Ascending aorta (tissue), 2 donors: ENCODE results near the gene GABRG3. TPM values are rescaled to one million over a fixed set of nuclear protein-coding genes. Genes with fewer than 3 reads are reported as not detected.

Experiments used
- DNase-seq, 2 donors: peaks; one replicate each; pipeline ENCODE4 v3.0.0-alpha.2; 2019; ENCODE audit warnings: low spot score in 2 of 2
- H3K27ac ChIP-seq, 2 donors: fragments of 200-600 bp; sonication (generic); one replicate each; pipeline ENCODE4 v1.5.1; 2016 to 2017; ENCODE audit warnings: mild to moderate bottlenecking in 1 of 2
- H3K27me3 ChIP-seq: fragments of 200-600 bp; sonication (generic); one replicate; pipeline ENCODE4 v1.5.1; 2017
- H3K36me3 ChIP-seq, 2 donors: fragments of 200-600 bp; sonication (generic); one replicate each; pipeline ENCODE4 v1.5.1; 2016
- H3K4me1 ChIP-seq, 2 donors: fragments of 200-600 bp; sonication (generic); one replicate each; pipeline ENCODE4 v1.5.1; 2016 to 2017; ENCODE audit warnings: mild to moderate bottlenecking in 1 of 2
- H3K4me3 ChIP-seq, 2 donors: fragments of 200-600 bp; sonication (generic); one replicate each; pipeline ENCODE4 v1.5.1; 2016 to 2017; ENCODE audit warnings: mild to moderate bottlenecking in 1 of 2
- H3K9me3 ChIP-seq, 2 donors: fragments of 200-600 bp; sonication (generic); one replicate each; pipeline ENCODE4 v1.5.1; 2016
- intact Hi-C: fragments of 100-400 bp; cut with DNase I; formaldehyde crosslinking; loops from one replicate; pipeline ENCODE4 v1.15.1; 2023
- total RNA-seq: library from RNA; depleted of rRNA; stranded (reverse); fragments of >200 nt; gene quantifications from one replicate; pipeline ENCODE4 v1.1.0, GENCODE V29; 2016
- TF ChIP-seq, protein P1 (sequence below), 3 experiments: fragments of 200-600 bp in 2 of 3; fragments of 450-650 bp in 1 of 3; sonication (generic) in 2 of 3; IDR thresholded peaks; one replicate each; pipeline ENCODE4 v1.5.1; 2016 to 2019; ENCODE audit warnings: antibody characterized with exemption in 3 of 3, mild to moderate bottlenecking in 1 of 3, moderate library complexity in 1 of 3

Gene GABRG3
- total RNA-seq, 1 donor from 2014 or later = not detected

DNA sequence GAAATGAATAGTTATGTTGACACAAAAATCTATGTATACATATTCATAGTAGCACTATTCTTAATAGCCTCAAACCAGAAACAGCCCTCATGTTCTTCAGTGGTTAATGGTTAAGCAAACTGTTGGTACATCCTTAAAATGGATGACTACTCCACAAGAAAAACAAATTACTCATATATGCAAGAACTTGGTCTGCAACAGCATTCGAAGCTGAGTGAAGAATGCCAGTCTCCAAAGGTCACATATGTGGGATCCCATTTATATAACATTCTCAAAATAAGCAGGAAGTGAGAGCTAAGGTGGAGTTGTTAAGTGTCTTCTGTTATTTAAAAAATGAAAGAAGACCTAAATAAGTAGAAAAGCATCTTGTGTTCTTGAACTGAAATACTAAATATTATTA lies 365.7 kb downstream of the GABRG3 start:
- H3K36me3 ChIP-seq = no peaks in the 10 kb centered on the region
- H3K4me3 ChIP-seq = no peak overlapping the region
- intact Hi-C loops = no loop called here
- no peaks in the 10 kb centered on the region for H3K4me1 ChIP-seq
- TF ChIP-seq, protein P1, sequence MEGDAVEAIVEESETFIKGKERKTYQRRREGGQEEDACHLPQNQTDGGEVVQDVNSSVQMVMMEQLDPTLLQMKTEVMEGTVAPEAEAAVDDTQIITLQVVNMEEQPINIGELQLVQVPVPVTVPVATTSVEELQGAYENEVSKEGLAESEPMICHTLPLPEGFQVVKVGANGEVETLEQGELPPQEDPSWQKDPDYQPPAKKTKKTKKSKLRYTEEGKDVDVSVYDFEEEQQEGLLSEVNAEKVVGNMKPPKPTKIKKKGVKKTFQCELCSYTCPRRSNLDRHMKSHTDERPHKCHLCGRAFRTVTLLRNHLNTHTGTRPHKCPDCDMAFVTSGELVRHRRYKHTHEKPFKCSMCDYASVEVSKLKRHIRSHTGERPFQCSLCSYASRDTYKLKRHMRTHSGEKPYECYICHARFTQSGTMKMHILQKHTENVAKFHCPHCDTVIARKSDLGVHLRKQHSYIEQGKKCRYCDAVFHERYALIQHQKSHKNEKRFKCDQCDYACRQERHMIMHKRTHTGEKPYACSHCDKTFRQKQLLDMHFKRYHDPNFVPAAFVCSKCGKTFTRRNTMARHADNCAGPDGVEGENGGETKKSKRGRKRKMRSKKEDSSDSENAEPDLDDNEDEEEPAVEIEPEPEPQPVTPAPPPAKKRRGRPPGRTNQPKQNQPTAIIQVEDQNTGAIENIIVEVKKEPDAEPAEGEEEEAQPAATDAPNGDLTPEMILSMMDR (IDR thresholded peaks at IDR 0.05) = no peak
- no peaks in the 10 kb centered on the region for H3K27me3 ChIP-seq
- H3K27ac ChIP-seq = no peak overlapping the region
- H3K9me3 ChIP-seq = no peaks in the 10 kb centered on the region
- DNase-seq = no peak

DNA sequence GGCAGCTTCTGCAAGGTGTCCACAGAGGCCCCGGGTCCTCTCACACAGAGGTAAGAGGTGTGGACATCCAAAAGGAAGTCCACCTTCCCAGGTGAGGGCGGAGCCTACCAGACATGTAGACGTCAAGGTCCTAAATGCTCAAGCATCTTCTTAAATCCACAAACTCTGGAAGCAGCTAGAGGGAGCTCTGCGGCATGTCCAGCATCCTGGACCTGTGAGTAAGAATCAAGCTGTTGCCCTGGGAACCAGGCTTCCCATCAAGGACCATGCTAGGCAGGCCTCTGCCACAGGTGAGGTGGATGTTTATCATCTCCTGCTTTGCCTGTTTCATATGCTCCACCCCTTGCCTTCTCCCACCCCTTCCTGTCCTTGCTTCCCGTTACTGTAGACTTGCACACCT lies 368.2 kb downstream of the GABRG3 start:
- no peaks in the 10 kb centered on the region for H3K9me3 ChIP-seq
- no peak overlapping the region for H3K4me3 ChIP-seq
- H3K4me1 ChIP-seq = no peaks in the 10 kb centered on the region
- no peak overlapping the region for H3K27ac ChIP-seq
- no peaks in the 10 kb centered on the region for H3K27me3 ChIP-seq
- intact Hi-C loops = no loop called here
- TF ChIP-seq, protein P1 (IDR thresholded peaks at IDR 0.05) = no peak
- no peaks in the 10 kb centered on the region for H3K36me3 ChIP-seq
- DNase-seq = no peak

DNA sequence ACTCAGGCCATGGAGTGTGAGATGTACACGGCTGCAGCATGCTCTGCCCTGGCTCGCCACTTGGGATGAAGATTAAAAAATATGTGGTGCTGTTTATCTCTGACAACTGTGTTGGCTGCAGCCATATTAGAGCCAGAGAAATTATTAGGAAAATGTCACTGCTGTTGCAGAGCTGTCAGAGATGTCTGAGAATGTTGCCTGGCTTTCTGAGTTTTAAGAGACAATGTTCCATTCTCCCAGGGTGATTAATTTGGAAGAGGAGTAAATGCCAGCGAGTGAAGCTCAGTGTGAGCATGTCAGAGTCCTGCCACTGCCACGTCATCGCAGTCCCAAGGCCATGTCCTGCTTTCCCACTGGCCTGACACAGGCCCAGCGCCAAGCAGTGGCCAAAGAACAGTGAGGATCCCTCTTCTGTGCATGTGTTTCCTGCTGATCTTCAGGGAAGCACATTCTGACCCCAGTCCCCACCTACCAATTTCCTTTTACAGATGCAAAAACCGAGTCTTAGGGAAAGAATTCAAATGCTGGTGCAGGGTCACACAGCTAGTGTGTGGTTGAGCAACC lies 370.9 kb downstream of the GABRG3 start:
- intact Hi-C loops = no loop called here

DNA sequence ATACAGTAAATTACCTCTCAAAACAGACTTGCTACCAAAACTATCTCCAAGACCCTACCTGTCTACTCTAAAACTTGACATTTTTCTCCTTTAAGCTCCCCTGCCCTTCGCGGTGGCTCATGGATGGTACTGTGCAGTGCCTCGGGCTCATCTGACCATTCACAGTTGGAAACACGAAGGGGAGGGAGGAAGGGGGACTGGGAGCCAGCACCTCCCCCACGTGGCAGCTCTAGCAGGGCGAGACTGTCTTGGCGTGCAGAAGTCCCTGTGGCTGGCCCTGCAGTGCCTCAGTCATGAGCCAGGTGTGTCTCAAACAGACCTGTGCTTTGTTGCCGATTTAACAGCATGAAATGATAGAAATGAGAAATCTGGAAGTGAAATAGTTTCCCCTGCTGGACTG lies 372.0 kb downstream of the GABRG3 start:
- TF ChIP-seq, protein P1 (IDR thresholded peaks at IDR 0.05) = no peak
- Histone ChIP-seq H3K27me3 (no peaks in the 10 kb centered on the region), H3K27ac (no peak overlapping the region), H3K36me3 (no peaks in the 10 kb centered on the region), H3K4me1 (no peaks in the 10 kb centered on the region), H3K4me3 (no peak overlapping the region), H3K9me3 (no peaks in the 10 kb centered on the region)
- DNase-seq = no peak
- intact Hi-C loops = no loop called here

More for the DNA sequence above, 370.9 kb downstream of the GABRG3 start:
- Histone ChIP-seq H3K4me1 (no peaks in the 10 kb centered on the region), H3K27ac (no peak overlapping the region), H3K4me3 (no peak overlapping the region), H3K9me3 (no peaks in the 10 kb centered on the region), H3K36me3 (no peaks in the 10 kb centered on the region), H3K27me3 (no peaks in the 10 kb centered on the region)
- DNase-seq = no peak
- TF ChIP-seq, protein P1 (IDR thresholded peaks at IDR 0.05) = no peak

DNA sequence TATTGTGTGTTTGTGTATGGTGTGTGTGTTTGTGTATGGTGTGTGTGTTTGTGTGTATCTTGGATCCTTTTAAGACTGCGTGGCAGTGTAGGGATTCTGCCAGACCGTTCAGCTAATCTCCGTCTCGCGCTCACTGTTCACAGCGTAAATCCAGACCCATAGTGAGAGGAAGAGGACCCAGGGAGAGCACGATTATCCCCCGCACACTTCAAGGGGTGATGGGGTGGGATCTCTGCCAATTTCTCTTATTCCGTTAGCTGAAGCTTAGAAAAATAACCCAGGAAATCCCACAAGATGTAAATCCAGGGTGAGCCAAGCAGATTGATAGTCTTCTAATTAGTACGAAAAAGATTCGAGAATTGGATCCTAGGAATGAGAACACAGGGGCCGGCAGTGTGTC lies 381.2 kb downstream of the GABRG3 start:
- H3K27me3 ChIP-seq = no peaks in the 10 kb centered on the region
- no peaks in the 10 kb centered on the region for H3K9me3 ChIP-seq
- no peak overlapping the region for H3K27ac ChIP-seq
- no peak for DNase-seq
- intact Hi-C loops = no loop called here
- no peak overlapping the region for H3K4me3 ChIP-seq
- no peaks in the 10 kb centered on the region for H3K4me1 ChIP-seq
- no peaks in the 10 kb centered on the region for H3K36me3 ChIP-seq
- TF ChIP-seq, protein P1 (IDR thresholded peaks at IDR 0.05) = no peak

DNA sequence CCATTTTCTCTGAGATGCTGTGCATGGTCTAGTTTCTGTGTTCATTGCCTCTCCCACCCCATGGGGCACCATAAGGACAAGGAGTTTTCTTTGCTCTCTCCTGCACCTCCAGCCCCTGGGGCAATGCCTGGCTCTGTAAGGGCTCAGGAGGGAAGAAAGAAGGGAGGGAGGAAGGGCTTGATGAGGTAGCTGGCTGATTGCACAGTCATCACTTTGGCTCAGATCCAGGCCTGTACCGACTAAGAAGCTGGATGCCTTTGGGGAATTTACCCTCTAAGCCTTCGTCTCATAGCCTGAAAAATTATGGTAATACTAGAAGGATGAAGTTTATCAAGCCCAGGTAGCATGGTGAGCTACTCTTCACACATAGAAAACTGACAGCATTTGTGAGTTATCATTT lies 382.9 kb downstream of the GABRG3 start:
- H3K27ac ChIP-seq = no peak overlapping the region
- TF ChIP-seq, protein P1 (IDR thresholded peaks at IDR 0.05) = no peak
- H3K9me3 ChIP-seq = no peaks in the 10 kb centered on the region
- DNase-seq = no peak
- no peaks in the 10 kb centered on the region for H3K36me3 ChIP-seq
- H3K27me3 ChIP-seq = no peaks in the 10 kb centered on the region
- H3K4me1 ChIP-seq = no peaks in the 10 kb centered on the region
- intact Hi-C loops = no loop called here
- no peak overlapping the region for H3K4me3 ChIP-seq
